Prostate gland (tissue), 2 donors: ENCODE results near the gene TM4SF20.

ENCODE experiments used
- POLR2AphosphoS5 ChIP-seq: sonication (generic); formaldehyde crosslinking; IDR thresholded peaks from one replicate; pipeline ENCODE4 v1.6.1; 2017; ENCODE audit warnings: antibody characterized with exemption
- TF ChIP-seq, protein P1 (sequence below), 4 experiments: fragments of 200-600 bp in 2 of 4; fragments of 450-650 bp in 2 of 4; sonication (generic) in 2 of 4; IDR thresholded peaks; 1 replicate in 3 of 4; 2 replicates in 1 of 4; pipeline ENCODE4 v1.5.1; 2016 to 2019; ENCODE audit warnings: antibody characterized with exemption in 4 of 4, mild to moderate bottlenecking in 2 of 4, moderate library complexity in 2 of 4

DNA sequence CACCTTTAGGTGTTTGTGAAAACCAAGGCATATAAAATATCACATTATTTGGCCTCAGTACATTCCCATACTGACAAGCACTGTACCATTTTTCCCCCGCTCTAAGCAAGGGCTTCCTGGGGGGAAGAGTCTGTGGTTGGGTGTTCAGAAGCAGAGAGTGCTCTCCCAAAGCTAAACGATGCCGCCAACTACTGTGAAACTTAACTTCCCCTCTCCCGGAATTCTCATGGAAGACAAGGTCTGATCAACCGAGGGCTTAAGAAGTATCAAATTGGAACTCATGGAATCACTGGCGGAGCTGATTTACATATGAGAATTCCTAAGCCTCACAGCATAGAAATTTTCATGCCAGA lies 54.5 kb downstream of the TM4SF20 start:
- TF ChIP-seq, protein P1, sequence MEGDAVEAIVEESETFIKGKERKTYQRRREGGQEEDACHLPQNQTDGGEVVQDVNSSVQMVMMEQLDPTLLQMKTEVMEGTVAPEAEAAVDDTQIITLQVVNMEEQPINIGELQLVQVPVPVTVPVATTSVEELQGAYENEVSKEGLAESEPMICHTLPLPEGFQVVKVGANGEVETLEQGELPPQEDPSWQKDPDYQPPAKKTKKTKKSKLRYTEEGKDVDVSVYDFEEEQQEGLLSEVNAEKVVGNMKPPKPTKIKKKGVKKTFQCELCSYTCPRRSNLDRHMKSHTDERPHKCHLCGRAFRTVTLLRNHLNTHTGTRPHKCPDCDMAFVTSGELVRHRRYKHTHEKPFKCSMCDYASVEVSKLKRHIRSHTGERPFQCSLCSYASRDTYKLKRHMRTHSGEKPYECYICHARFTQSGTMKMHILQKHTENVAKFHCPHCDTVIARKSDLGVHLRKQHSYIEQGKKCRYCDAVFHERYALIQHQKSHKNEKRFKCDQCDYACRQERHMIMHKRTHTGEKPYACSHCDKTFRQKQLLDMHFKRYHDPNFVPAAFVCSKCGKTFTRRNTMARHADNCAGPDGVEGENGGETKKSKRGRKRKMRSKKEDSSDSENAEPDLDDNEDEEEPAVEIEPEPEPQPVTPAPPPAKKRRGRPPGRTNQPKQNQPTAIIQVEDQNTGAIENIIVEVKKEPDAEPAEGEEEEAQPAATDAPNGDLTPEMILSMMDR (IDR thresholded peaks at IDR 0.05), result no peak
- TF ChIP-seq POLR2AphosphoS5, result no peak
